HL-60/S4 (cell line): ENCODE data around the gene FRAS1.
"Not testable (repeated sequence)": the region's sequence is repeated elsewhere in the genome, so short reads cannot be mapped to it uniquely, and the experiment has no call there.

Source experiments
- in situ Hi-C: fragments of 300-500 bp; cut with MboI; formaldehyde crosslinking; loops from 2 replicates; pipeline ENCODE4 v1.14.3; 2022; ENCODE audit warnings: low sequenced_read_pairs

FRAS1 gene

GRCh38 chr4:78534286-78534955, 477.3 kb downstream of the FRAS1 start:
- in situ Hi-C loops, result no loop called here

GRCh38 chr4:78542373-78542772, 485.2 kb downstream of the FRAS1 start:
- in situ Hi-C loops, result no loop called here

GRCh38 chr4:78543424-78544125, 486.5 kb downstream of the FRAS1 start:
- in situ Hi-C loops, result no loop called here

GRCh38 chr4:78544678-78545077, 487.6 kb downstream of the FRAS1 start:
- in situ Hi-C loops, result no loop called here

GRCh38 chr4:78545275-78546246, 488.4 kb downstream of the FRAS1 start:
- in situ Hi-C loops, result no loop called here

GRCh38 chr4:78547899-78548298, 490.8 kb downstream of the FRAS1 start:
- in situ Hi-C loops, result not testable (repeated sequence)

GRCh38 chr4:78548889-78549288, 491.8 kb downstream of the FRAS1 start:
- in situ Hi-C loops, result not testable (repeated sequence)

GRCh38 chr4:78551420-78552351, 494.6 kb downstream of the FRAS1 start, which contains the start of gene ANXA3:
Gene ANXA3 (plus strand): TSS chr4:78551770. CDS start chr4:78554474, 2,704 bp downstream.
- in situ Hi-C loops, result no loop called here

GRCh38 chr4:78552389-78553042, 495.4 kb downstream of the FRAS1 start:
- in situ Hi-C loops, result no loop called here

- in situ Hi-C loops, result no loop called here
These were observed 495.9 kb downstream of the FRAS1 start for GRCh38 chr4:78553043-78553396.

GRCh38 chr4:78553529-78554060, 496.5 kb downstream of the FRAS1 start:
- in situ Hi-C loops, result no loop called here

- in situ Hi-C loops, result no loop called here
These were observed 499.5 kb downstream of the FRAS1 start for GRCh38 chr4:78556665-78557064.

- in situ Hi-C loops, result no loop called here
These were observed 500.7 kb downstream of the FRAS1 start for GRCh38 chr4:78557841-78558240.

- in situ Hi-C loops, result no loop called here
These were observed 501.3 kb downstream of the FRAS1 start for GRCh38 chr4:78558410-78558809.

- in situ Hi-C loops, result no loop called here
These were observed 503.3 kb downstream of the FRAS1 start for GRCh38 chr4:78560296-78560963.

- in situ Hi-C loops, result no loop called here
These were observed 504.6 kb downstream of the FRAS1 start for GRCh38 chr4:78561677-78562076.

GRCh38 chr4:78562687-78563086, 505.6 kb downstream of the FRAS1 start:
- in situ Hi-C loops, result no loop called here

GRCh38 chr4:78565971-78566372, 508.8 kb downstream of the FRAS1 start:
- in situ Hi-C loops, result no loop called here
